ENCODE measurements around the gene B3GLCT. TPM values are rescaled to one million over a fixed set of nuclear protein-coding genes. Genes with fewer than 3 reads are reported as not detected.
"Not testable (repeated sequence)": the region's sequence is repeated elsewhere in the genome, so short reads cannot be mapped to it uniquely, and the experiment has no call there.

The B3GLCT gene
- total RNA-seq, 2 donors from 2014 or later, result 10.1 to 11.5 TPM

- peaks cover 16% of the 10 kb centered on the region for H3K9me3 Mint-ChIP-seq
- H3K27ac Mint-ChIP-seq, result no peak overlapping the region
- Histone ChIP-seq H3K27ac (ENCODE audit: low read depth, low read length) (no peak overlapping the region), H3K9ac (ENCODE audit: extremely low read depth, low read length, poor library complexity, severe bottlenecking) (no peak overlapping the region), H3K9me3 (ENCODE audit: control insufficient read depth, low read length) (peaks cover 5% of the 10 kb centered on the region), H3K4me3 (ENCODE audit: low read length) (no peak overlapping the region), H3K36me3 (ENCODE audit: control insufficient read depth, insufficient read depth, low read length) (no peaks in the 10 kb centered on the region), H3K4me1 (ENCODE audit: control insufficient read depth, insufficient read depth, low read length) (peaks cover 4% of the 10 kb centered on the region), H3K27me3 (ENCODE audit: control insufficient read depth, insufficient read depth, low read length, poor library complexity, severe bottlenecking) (no peaks in the 10 kb centered on the region)
- H3K4me1 Mint-ChIP-seq, result peaks cover 25% of the 10 kb centered on the region
- H3K27me3 Mint-ChIP-seq (ENCODE audit: insufficient read depth), result no peaks in the 10 kb centered on the region
- DNase-seq, result no peak
- peaks cover 23% of the 10 kb centered on the region for H3K36me3 Mint-ChIP-seq (ENCODE audit: low read depth)
- WGBS, 2 experiments (ENCODE audit: insufficient coverage in 1 of 2, insufficient read length in 1 of 2), result 80% methylated on average over 1 of the region's 1 CpG; no CpG with 5 or more reads in 1 of the 2 experiments
- no peak overlapping the region for H3K4me3 Mint-ChIP-seq
- TF ChIP-seq CTCF (conservative IDR thresholded peaks at IDR 0.05), result no peak
Observed at GRCh38 chr13:31214435-31214834, 14.7 kb downstream of the B3GLCT start.

- DNase-seq; H3K4me1 ChIP-seq (ENCODE audit: control insufficient read depth, insufficient read depth, low read length); H3K9me3 ChIP-seq (ENCODE audit: control insufficient read depth, low read length); H3K9ac ChIP-seq (ENCODE audit: extremely low read depth, low read length, poor library complexity, severe bottlenecking); H3K4me3 Mint-ChIP-seq; H3K27me3 ChIP-seq (ENCODE audit: control insufficient read depth, insufficient read depth, low read length, poor library complexity, severe bottlenecking); H3K27ac Mint-ChIP-seq; H3K4me3 ChIP-seq (ENCODE audit: low read length); H3K27ac ChIP-seq (ENCODE audit: low read depth, low read length); H3K36me3 ChIP-seq (ENCODE audit: control insufficient read depth, insufficient read depth, low read length); H3K27me3 Mint-ChIP-seq (ENCODE audit: insufficient read depth): not testable (repeated sequence)
- peaks cover 15% of the 10 kb centered on the region for H3K4me1 Mint-ChIP-seq
- peaks cover 23% of the 10 kb centered on the region for H3K36me3 Mint-ChIP-seq (ENCODE audit: low read depth)
- WGBS, 2 experiments (ENCODE audit: insufficient coverage in 1 of 2, insufficient read length in 1 of 2), result 91 to 100% methylated on average over 1 to 2 of the region's 2 CpGs
- H3K9me3 Mint-ChIP-seq, result peaks cover 16% of the 10 kb centered on the region
Observed at GRCh38 chr13:31216916-31217315, 17.1 kb downstream of the B3GLCT start.

- Histone ChIP-seq H3K9me3 (ENCODE audit: control insufficient read depth, low read length) (peaks cover 5% of the 10 kb centered on the region), H3K27ac (ENCODE audit: low read depth, low read length) (no peak overlapping the region), H3K36me3 (ENCODE audit: control insufficient read depth, insufficient read depth, low read length) (no peaks in the 10 kb centered on the region), H3K27me3 (ENCODE audit: control insufficient read depth, insufficient read depth, low read length, poor library complexity, severe bottlenecking) (no peaks in the 10 kb centered on the region), H3K4me1 (ENCODE audit: control insufficient read depth, insufficient read depth, low read length) (peaks cover 2% of the 10 kb centered on the region), H3K4me3 (ENCODE audit: low read length) (no peak overlapping the region), H3K9ac (ENCODE audit: extremely low read depth, low read length, poor library complexity, severe bottlenecking) (no peak overlapping the region)
- no peak overlapping the region for H3K27ac Mint-ChIP-seq
- no peak for TF ChIP-seq CTCF (conservative IDR thresholded peaks at IDR 0.05)
- peaks cover 5% of the 10 kb centered on the region for H3K4me1 Mint-ChIP-seq
- no peak for DNase-seq
- H3K4me3 Mint-ChIP-seq, result no peak overlapping the region
- H3K9me3 Mint-ChIP-seq, result peaks cover 16% of the 10 kb centered on the region
- H3K27me3 Mint-ChIP-seq (ENCODE audit: insufficient read depth), result no peaks in the 10 kb centered on the region
- WGBS, 2 experiments (ENCODE audit: insufficient coverage in 1 of 2, insufficient read length in 1 of 2), result 98 to 100% methylated on average over 1 to 3 of the region's 4 CpGs
- H3K36me3 Mint-ChIP-seq (ENCODE audit: low read depth), result peaks cover 26% of the 10 kb centered on the region
Observed at GRCh38 chr13:31219909-31220598, 20.3 kb downstream of the B3GLCT start.
